Measurements from ENCODE around the gene MMS22L.

DNA sequence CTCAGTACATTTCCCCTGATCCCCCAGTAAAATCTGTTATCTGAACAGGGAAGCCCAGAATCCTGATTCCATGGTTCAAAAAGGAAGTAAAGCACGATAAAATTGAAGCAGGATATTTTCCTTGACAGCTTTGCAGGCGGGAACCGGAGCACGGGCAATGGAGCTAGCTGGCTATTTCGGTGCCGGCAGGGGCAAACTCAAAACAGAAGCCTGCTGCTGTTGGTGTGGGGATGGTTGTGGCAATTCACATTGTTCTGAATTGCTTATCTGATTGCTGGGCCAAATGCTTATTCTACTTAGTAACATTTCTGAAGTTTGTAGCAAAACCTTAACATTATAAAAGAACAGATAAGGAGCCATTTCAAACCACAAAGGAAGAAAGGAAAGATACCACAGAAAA is 172.4 kb downstream of the MMS22L start:
- TF ChIP-seq CTCF (IDR thresholded peaks at IDR 0.05), result no peak
- TF ChIP-seq ZFX (IDR thresholded peaks at IDR 0.05; ENCODE audit: borderline replicate concordance), result no peak
